Ishikawa (cell line): ENCODE measurements around the gene RTTN.

Experiments used
- CEBPB ChIP-seq: IDR thresholded peaks from 2 replicates; pipeline ENCODE4 v1.6.1; 2012
- CREB1 ChIP-seq: IDR thresholded peaks from 2 replicates; pipeline ENCODE4 v1.6.1; 2012; ENCODE audit warnings: low read depth
- EGR1 ChIP-seq: IDR thresholded peaks from 2 replicates; pipeline ENCODE4 v1.6.1; 2012
- EP300 ChIP-seq: IDR thresholded peaks from 2 replicates; pipeline ENCODE4 v1.6.1; 2012; ENCODE audit warnings: borderline replicate concordance
- FOXM1 ChIP-seq: IDR thresholded peaks from 2 replicates; pipeline ENCODE4 v1.6.1; 2012; ENCODE audit warnings: low read depth, borderline replicate concordance
- NFIC ChIP-seq: IDR thresholded peaks from 2 replicates; pipeline ENCODE4 v1.6.1; 2012
- RAD21 ChIP-seq: IDR thresholded peaks from 2 replicates; pipeline ENCODE4 v1.6.1; 2012; ENCODE audit warnings: low read depth
- TAF1 ChIP-seq: IDR thresholded peaks from 2 replicates; pipeline ENCODE4 v1.6.1; 2012; ENCODE audit warnings: low read depth, mild to moderate bottlenecking
- TCF12 ChIP-seq: IDR thresholded peaks from 2 replicates; pipeline ENCODE4 v1.6.1; 2012; ENCODE audit warnings: low read depth
- TEAD4 ChIP-seq: IDR thresholded peaks from 2 replicates; pipeline ENCODE4 v1.6.1; 2012
- USF1 ChIP-seq: IDR thresholded peaks from 2 replicates; pipeline ENCODE4 v1.6.1; 2012
- YY1 ChIP-seq: IDR thresholded peaks from 2 replicates; pipeline ENCODE4 v1.6.1; 2012; ENCODE audit warnings: low read depth
- ZBTB7A ChIP-seq: IDR thresholded peaks from 2 replicates; pipeline ENCODE4 v1.6.1; 2012; ENCODE audit warnings: low read depth
- TF ChIP-seq, protein P1 (sequence below): IDR thresholded peaks from 2 replicates; pipeline ENCODE4 v1.6.1; 2012; ENCODE audit warnings: low read depth, mild to moderate bottlenecking
- TF ChIP-seq, protein P2 (sequence below): IDR thresholded peaks from 2 replicates; pipeline ENCODE4 v1.6.1; 2012

Gene RTTN

GRCh38 chr18:69999656-70000055 lies 205.8 kb downstream of the RTTN start:
- TF ChIP-seq TAF1 (no peak), CREB1 (no peak), EP300 (no peak), YY1 (no peak), TCF12 (no peak), TEAD4 (no peak), ZBTB7A (no peak)
- TF ChIP-seq, protein P1, sequence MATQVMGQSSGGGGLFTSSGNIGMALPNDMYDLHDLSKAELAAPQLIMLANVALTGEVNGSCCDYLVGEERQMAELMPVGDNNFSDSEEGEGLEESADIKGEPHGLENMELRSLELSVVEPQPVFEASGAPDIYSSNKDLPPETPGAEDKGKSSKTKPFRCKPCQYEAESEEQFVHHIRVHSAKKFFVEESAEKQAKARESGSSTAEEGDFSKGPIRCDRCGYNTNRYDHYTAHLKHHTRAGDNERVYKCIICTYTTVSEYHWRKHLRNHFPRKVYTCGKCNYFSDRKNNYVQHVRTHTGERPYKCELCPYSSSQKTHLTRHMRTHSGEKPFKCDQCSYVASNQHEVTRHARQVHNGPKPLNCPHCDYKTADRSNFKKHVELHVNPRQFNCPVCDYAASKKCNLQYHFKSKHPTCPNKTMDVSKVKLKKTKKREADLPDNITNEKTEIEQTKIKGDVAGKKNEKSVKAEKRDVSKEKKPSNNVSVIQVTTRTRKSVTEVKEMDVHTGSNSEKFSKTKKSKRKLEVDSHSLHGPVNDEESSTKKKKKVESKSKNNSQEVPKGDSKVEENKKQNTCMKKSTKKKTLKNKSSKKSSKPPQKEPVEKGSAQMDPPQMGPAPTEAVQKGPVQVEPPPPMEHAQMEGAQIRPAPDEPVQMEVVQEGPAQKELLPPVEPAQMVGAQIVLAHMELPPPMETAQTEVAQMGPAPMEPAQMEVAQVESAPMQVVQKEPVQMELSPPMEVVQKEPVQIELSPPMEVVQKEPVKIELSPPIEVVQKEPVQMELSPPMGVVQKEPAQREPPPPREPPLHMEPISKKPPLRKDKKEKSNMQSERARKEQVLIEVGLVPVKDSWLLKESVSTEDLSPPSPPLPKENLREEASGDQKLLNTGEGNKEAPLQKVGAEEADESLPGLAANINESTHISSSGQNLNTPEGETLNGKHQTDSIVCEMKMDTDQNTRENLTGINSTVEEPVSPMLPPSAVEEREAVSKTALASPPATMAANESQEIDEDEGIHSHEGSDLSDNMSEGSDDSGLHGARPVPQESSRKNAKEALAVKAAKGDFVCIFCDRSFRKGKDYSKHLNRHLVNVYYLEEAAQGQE = no peak

DNA sequence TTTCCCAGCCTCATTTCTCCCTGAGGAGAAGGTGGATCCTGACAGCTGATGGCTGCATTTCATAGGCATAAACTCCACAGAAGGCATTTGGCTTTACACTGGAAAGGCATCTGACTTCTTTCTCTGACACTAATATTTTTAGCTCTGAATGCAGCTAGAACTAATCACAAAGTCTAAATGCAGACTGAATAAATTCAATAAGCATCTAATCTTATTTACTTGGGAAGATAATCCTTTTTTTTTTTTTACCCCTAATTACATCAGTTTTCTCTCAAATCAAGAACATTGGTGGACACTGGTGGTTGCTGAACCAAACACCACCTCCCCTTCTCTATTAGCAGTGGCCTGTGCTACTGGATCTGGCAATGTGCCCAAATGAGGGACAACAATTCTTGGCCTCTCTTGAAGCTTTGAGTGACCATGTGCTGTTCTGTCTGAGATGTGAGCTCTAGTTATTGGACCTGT lies 206.9 kb downstream of the RTTN start:
- TF ChIP-seq, protein P1 = no peak
- TF ChIP-seq TAF1 = no peak
- TF ChIP-seq, protein P2, sequence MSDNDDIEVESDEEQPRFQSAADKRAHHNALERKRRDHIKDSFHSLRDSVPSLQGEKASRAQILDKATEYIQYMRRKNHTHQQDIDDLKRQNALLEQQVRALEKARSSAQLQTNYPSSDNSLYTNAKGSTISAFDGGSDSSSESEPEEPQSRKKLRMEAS = no peak
- no peak for TF ChIP-seq CEBPB
- no peak for TF ChIP-seq FOXM1
- no peak for TF ChIP-seq RAD21
- no peak for TF ChIP-seq USF1
- no peak for TF ChIP-seq ZBTB7A
- no peak for TF ChIP-seq YY1
- TF ChIP-seq CREB1 = no peak
- no peak for TF ChIP-seq EP300
- TF ChIP-seq EGR1 = no peak

DNA sequence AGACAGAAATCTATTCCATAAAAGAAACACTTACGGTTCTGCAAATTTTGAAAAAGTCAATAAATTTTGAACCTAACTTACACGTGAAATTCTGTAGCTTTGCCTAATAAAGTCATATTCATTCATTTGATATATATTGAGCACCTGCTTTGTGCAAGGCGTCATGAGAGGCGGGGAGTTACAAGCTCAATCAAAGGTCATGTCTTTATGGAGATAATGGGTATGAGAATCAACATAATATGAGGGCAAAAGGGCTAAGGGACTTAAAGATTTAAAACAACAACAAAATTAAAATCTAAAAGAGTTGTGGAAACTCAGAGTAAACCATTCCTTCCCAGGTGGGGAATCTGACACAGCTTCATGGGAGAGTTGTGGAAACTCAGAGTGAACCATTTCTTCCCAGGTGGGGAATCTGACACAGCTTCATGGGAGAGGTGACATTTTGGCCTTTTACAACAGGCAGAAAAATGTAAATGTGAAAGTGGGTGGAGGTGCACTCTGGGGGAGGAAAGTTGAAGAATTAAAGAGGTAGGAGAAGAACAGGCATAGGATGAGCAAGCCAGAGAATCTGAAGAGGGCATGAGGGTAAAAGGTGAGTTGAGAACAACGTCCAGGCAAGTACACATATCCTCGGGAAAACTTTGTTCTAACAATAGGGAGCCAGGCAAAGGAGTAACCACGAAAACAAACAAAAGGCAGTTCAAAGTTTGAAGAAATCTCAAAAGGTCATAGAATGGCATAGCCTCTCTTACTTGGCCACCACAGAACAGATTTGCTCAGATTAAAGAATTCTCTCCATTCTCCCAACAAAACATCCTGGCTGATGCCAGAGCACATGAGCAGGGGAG lies 208.3 kb downstream of the RTTN start:
- TF ChIP-seq ZBTB7A = no peak
- no peak for TF ChIP-seq CREB1
- no peak for TF ChIP-seq RAD21
- TF ChIP-seq, protein P2 = no peak
- TF ChIP-seq YY1 = no peak
- no peak for TF ChIP-seq EGR1
- TF ChIP-seq, protein P1 = no peak
- TF ChIP-seq TEAD4 = no peak
- TF ChIP-seq NFIC = no peak
- TF ChIP-seq TCF12 = no peak
- TF ChIP-seq CEBPB = no peak
- no peak for TF ChIP-seq EP300
- no peak for TF ChIP-seq USF1
- TF ChIP-seq FOXM1 = no peak
- no peak for TF ChIP-seq TAF1

- TF ChIP-seq FOXM1 = no peak
- TF ChIP-seq TEAD4 = no peak
- no peak for TF ChIP-seq TAF1
- TF ChIP-seq NFIC = no peak
- TF ChIP-seq EGR1 = no peak
- TF ChIP-seq ZBTB7A = no peak
- TF ChIP-seq YY1 = no peak
- TF ChIP-seq, protein P1 = no peak
- no peak for TF ChIP-seq CEBPB
- no peak for TF ChIP-seq RAD21
- no peak for TF ChIP-seq USF1
- TF ChIP-seq EP300 = no peak
- TF ChIP-seq, protein P2 = no peak
- TF ChIP-seq CREB1 = no peak
- TF ChIP-seq TCF12 = no peak
These were observed 209.1 kb downstream of the RTTN start for GRCh38 chr18:69996417-69996816.
